ENCODE results near the gene ANXA3.

DNA sequence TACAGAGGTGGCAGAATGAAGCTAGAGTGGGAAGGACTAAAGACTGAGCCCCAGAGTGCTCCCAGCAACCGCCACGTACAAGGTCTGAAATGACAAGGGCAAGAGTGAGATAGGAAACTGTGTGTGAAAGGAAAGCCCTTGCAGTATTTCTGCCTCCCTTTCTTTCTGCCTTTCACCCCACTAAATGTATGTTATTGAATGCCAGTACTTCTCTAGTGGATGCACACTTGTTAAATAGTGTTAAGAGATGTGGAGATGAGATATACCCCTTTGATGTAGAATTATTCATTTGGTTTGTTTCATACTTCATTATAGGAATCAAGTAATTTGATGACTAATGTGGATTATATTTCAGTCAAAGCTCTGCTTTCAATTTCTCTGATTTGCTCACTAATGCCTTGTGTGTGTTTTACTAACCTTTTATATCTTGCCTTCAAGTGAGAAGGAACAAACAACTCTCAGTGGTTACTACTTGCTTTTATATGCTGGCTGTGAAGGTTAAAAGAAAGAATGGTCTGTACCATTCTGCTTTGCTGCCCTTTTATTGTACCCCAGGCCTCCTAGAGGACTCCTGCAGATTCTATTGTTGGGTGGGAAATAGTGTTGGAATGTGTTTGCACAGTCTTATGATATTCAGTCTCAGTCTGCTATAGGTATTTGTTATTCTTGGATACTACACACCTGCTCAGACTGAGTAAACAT lies 8.0 kb upstream of the ANXA3 start:
- no peak for TF ChIP-seq CTCF (IDR thresholded peaks at IDR 0.05)
- no peak for TF ChIP-seq POLR2A (IDR thresholded peaks at IDR 0.05)

Measured in transverse colon (tissue), 3 donors.